ENCODE data around the gene TMEM60.

The TMEM60 gene

DNA sequence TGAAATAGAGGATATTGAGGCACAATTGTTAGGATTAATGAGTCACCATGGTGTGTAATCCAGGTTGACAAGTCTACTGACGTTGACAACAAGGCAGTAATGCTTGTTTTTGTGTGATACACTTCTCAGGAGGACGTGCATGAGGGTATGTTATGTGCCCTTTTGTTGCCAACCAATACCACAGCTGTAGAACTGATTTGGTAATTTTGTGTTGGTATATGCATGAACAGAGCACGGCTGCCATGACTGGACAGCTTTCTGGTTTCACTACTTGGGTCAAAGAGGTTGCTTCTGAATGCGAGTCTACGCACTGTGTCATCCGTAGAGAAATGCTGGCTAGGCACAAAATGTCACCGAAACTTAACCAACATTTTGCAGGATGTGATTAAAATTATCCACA is 33.2 kb upstream of the TMEM60 start:
- H3K27ac ChIP-seq (ENCODE audit: low read depth, low read length): no peak overlapping the region
- no peaks in the 10 kb centered on the region for H3K27me3 ChIP-seq (ENCODE audit: control insufficient read depth, insufficient read depth, low read length)
- H3K9ac ChIP-seq (ENCODE audit: low read length): no peak overlapping the region
- H3K9me3 ChIP-seq (ENCODE audit: control insufficient read depth, insufficient read depth, low read depth, low read length): no peaks in the 10 kb centered on the region
- peaks cover 6% of the 10 kb centered on the region; the same call in 1 of the 2 replicates for H3K4me1 ChIP-seq (ENCODE audit: control insufficient read depth, insufficient read depth, low read length)
- no peak overlapping the region for H3K4me3 ChIP-seq (ENCODE audit: low read depth, low read length)
- no peaks in the 10 kb centered on the region for H3K36me3 ChIP-seq (ENCODE audit: control insufficient read depth, insufficient read depth, low read length)

- Histone ChIP-seq H3K27me3 (ENCODE audit: control insufficient read depth, insufficient read depth, low read length) (no peaks in the 10 kb centered on the region), H3K9me3 (ENCODE audit: control insufficient read depth, insufficient read depth, low read depth, low read length) (no peaks in the 10 kb centered on the region), H3K27ac (ENCODE audit: low read depth, low read length) (no peak overlapping the region), H3K4me3 (ENCODE audit: low read depth, low read length) (no peak overlapping the region), H3K4me1 (ENCODE audit: control insufficient read depth, insufficient read depth, low read length) (peaks cover 6% of the 10 kb centered on the region; the same call in 1 of the 2 replicates), H3K9ac (ENCODE audit: low read length) (no peak overlapping the region), H3K36me3 (ENCODE audit: control insufficient read depth, insufficient read depth, low read length) (no peaks in the 10 kb centered on the region)
Measured at GRCh38 chr7:77830649-77831355, 32.6 kb upstream of the TMEM60 start.

DNA sequence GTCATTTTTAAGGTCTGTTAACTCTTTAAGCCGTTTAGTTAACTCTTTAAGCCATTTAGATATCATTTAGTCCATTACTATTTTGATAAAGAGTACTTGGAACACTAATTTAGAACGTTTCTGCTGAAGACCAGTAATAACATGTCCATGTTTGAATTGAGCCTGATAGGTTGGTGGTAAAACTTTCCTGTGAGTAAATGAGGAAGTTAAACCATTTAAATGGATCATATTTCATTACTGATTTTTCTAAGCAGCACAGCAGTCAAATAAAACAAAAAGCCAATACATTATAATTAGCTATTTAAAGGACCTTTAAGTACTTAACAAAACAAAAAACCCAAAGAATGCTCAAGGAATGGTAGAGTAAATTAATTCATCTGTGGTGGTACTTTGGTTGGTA is 29.8 kb upstream of the TMEM60 start:
- H3K4me3 ChIP-seq (ENCODE audit: low read depth, low read length): no peak overlapping the region
- H3K9me3 ChIP-seq (ENCODE audit: control insufficient read depth, insufficient read depth, low read depth, low read length): no peaks in the 10 kb centered on the region
- H3K27ac ChIP-seq (ENCODE audit: low read depth, low read length): no peak overlapping the region
- no peaks in the 10 kb centered on the region for H3K36me3 ChIP-seq (ENCODE audit: control insufficient read depth, insufficient read depth, low read length)
- no peaks in the 10 kb centered on the region for H3K4me1 ChIP-seq (ENCODE audit: control insufficient read depth, insufficient read depth, low read length)
- H3K27me3 ChIP-seq (ENCODE audit: control insufficient read depth, insufficient read depth, low read length): no peaks in the 10 kb centered on the region
- H3K9ac ChIP-seq (ENCODE audit: low read length): no peak overlapping the region

DNA sequence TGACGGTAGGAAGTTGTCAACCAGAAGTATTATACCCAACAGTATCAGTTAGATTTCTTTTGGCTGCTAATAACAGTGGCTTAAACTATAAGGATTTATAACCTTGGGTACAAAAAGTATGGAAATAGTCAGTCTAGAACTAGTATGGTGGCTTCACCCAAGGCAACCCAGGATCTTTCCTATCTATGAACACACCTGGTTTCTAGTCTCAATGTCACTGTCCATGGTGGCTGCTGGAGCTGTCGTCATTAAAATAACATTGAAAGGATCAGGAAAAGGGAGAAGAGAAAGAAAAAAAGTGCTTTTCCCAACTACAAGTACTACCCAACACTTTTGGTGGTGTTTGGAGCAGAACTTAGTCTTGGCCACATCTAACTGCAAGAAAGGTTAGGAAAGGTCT is 28.1 kb upstream of the TMEM60 start:
- no peak overlapping the region for H3K27ac ChIP-seq (ENCODE audit: low read depth, low read length)

GRCh38 chr7:77825131-77825530 is 26.9 kb upstream of the TMEM60 start:
- Histone ChIP-seq H3K9ac (ENCODE audit: low read length) (no peak overlapping the region), H3K4me1 (ENCODE audit: control insufficient read depth, insufficient read depth, low read length) (no peaks in the 10 kb centered on the region), H3K36me3 (ENCODE audit: control insufficient read depth, insufficient read depth, low read length) (no peaks in the 10 kb centered on the region), H3K9me3 (ENCODE audit: control insufficient read depth, insufficient read depth, low read depth, low read length) (peaks cover 21% of the 10 kb centered on the region), H3K27me3 (ENCODE audit: control insufficient read depth, insufficient read depth, low read length) (no peaks in the 10 kb centered on the region), H3K27ac (ENCODE audit: low read depth, low read length) (no peak overlapping the region), H3K4me3 (ENCODE audit: low read depth, low read length) (no peak overlapping the region)

More for the DNA sequence above, 28.1 kb upstream of the TMEM60 start:
- Histone ChIP-seq H3K36me3 (ENCODE audit: control insufficient read depth, insufficient read depth, low read length) (no peaks in the 10 kb centered on the region), H3K27me3 (ENCODE audit: control insufficient read depth, insufficient read depth, low read length) (no peaks in the 10 kb centered on the region), H3K4me3 (ENCODE audit: low read depth, low read length) (no peak overlapping the region), H3K4me1 (ENCODE audit: control insufficient read depth, insufficient read depth, low read length) (no peaks in the 10 kb centered on the region), H3K9ac (ENCODE audit: low read length) (no peak overlapping the region), H3K9me3 (ENCODE audit: control insufficient read depth, insufficient read depth, low read depth, low read length) (peaks cover 9% of the 10 kb centered on the region; the same call in 1 of the 2 replicates)

DNA sequence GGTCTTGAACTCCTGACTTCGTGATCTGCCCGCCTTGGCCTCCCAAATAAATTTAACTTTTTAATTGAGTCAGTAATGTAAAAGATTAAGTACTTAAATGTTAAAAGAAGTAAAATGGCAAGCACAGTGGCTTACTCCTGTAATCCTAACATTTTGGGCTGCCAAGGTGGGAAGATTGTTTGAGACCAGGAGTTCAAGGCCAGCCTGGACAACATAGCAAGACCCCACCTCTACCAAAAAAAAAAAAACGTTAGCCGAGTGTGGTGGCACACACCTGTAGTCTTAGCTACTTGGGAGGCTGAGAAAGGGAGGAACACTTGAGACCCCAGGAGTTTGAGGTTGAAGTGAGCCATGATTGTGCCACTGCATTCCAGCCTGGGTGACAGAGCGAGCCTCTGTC is 26.4 kb upstream of the TMEM60 start:
- peaks cover 22% of the 10 kb centered on the region for H3K9me3 ChIP-seq (ENCODE audit: control insufficient read depth, insufficient read depth, low read depth, low read length)
- H3K36me3 ChIP-seq (ENCODE audit: control insufficient read depth, insufficient read depth, low read length): no peaks in the 10 kb centered on the region
- H3K27me3 ChIP-seq (ENCODE audit: control insufficient read depth, insufficient read depth, low read length): no peaks in the 10 kb centered on the region
- no peak overlapping the region for H3K9ac ChIP-seq (ENCODE audit: low read length)
- H3K27ac ChIP-seq (ENCODE audit: low read depth, low read length): no peak overlapping the region
- no peak overlapping the region for H3K4me3 ChIP-seq (ENCODE audit: low read depth, low read length)
- no peaks in the 10 kb centered on the region for H3K4me1 ChIP-seq (ENCODE audit: control insufficient read depth, insufficient read depth, low read length)

- Histone ChIP-seq H3K27me3 (ENCODE audit: control insufficient read depth, insufficient read depth, low read length) (no peaks in the 10 kb centered on the region), H3K36me3 (ENCODE audit: control insufficient read depth, insufficient read depth, low read length) (no peaks in the 10 kb centered on the region), H3K9ac (ENCODE audit: low read length) (no peak overlapping the region), H3K27ac (ENCODE audit: low read depth, low read length) (no peak overlapping the region), H3K4me1 (ENCODE audit: control insufficient read depth, insufficient read depth, low read length) (no peaks in the 10 kb centered on the region), H3K4me3 (ENCODE audit: low read depth, low read length) (no peak overlapping the region), H3K9me3 (ENCODE audit: control insufficient read depth, insufficient read depth, low read depth, low read length) (peaks cover 27% of the 10 kb centered on the region)
Measured at GRCh38 chr7:77823787-77824186, 25.6 kb upstream of the TMEM60 start.

GRCh38 chr7:77822269-77822668 is 24.0 kb upstream of the TMEM60 start:
- H3K9ac ChIP-seq (ENCODE audit: low read length): no peak overlapping the region
- H3K4me1 ChIP-seq (ENCODE audit: control insufficient read depth, insufficient read depth, low read length): no peaks in the 10 kb centered on the region
- H3K36me3 ChIP-seq (ENCODE audit: control insufficient read depth, insufficient read depth, low read length): no peaks in the 10 kb centered on the region
- no peak overlapping the region for H3K27ac ChIP-seq (ENCODE audit: low read depth, low read length)
- H3K27me3 ChIP-seq (ENCODE audit: control insufficient read depth, insufficient read depth, low read length): no peaks in the 10 kb centered on the region
- H3K4me3 ChIP-seq (ENCODE audit: low read depth, low read length): no peak overlapping the region
- peaks cover 35% of the 10 kb centered on the region for H3K9me3 ChIP-seq (ENCODE audit: control insufficient read depth, insufficient read depth, low read depth, low read length)

DNA sequence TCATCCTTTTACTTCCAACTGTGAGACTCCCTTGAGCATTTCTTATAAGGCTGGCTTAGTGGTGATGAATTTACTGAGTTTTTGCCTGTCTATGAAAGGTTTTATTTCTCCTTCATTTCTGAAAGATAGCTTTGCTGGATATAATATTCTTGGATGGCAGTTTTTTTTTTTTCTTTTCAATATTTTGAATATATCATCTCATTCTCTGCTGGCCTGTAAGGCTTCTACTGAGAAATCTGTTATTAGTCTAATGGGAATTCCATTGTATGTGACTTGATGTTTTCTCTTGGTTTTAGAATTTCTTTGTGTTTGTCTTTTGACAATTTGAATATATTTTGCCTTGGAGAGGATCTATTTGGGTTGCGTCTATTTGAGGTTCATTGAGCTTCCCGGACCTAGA is 22.7 kb upstream of the TMEM60 start:
- H3K9me3 ChIP-seq (ENCODE audit: control insufficient read depth, insufficient read depth, low read depth, low read length): peaks cover 38% of the 10 kb centered on the region
- no peak overlapping the region for H3K9ac ChIP-seq (ENCODE audit: low read length)
- H3K27ac ChIP-seq (ENCODE audit: low read depth, low read length): no peak overlapping the region
- no peaks in the 10 kb centered on the region for H3K4me1 ChIP-seq (ENCODE audit: control insufficient read depth, insufficient read depth, low read length)
- H3K4me3 ChIP-seq (ENCODE audit: low read depth, low read length): no peak overlapping the region
- H3K36me3 ChIP-seq (ENCODE audit: control insufficient read depth, insufficient read depth, low read length): no peaks in the 10 kb centered on the region
- H3K27me3 ChIP-seq (ENCODE audit: control insufficient read depth, insufficient read depth, low read length): no peaks in the 10 kb centered on the region

- Histone ChIP-seq H3K27me3 (ENCODE audit: control insufficient read depth, insufficient read depth, low read length) (no peaks in the 10 kb centered on the region), H3K9me3 (ENCODE audit: control insufficient read depth, insufficient read depth, low read depth, low read length) (peaks cover 38% of the 10 kb centered on the region), H3K4me1 (ENCODE audit: control insufficient read depth, insufficient read depth, low read length) (no peaks in the 10 kb centered on the region), H3K27ac (ENCODE audit: low read depth, low read length) (no peak overlapping the region), H3K9ac (ENCODE audit: low read length) (no peak overlapping the region), H3K4me3 (ENCODE audit: low read depth, low read length) (no peak overlapping the region), H3K36me3 (ENCODE audit: control insufficient read depth, insufficient read depth, low read length) (no peaks in the 10 kb centered on the region)
Measured at GRCh38 chr7:77819021-77819420, 20.8 kb upstream of the TMEM60 start.

- Histone ChIP-seq H3K36me3 (ENCODE audit: control insufficient read depth, insufficient read depth, low read length) (no peaks in the 10 kb centered on the region), H3K4me3 (ENCODE audit: low read depth, low read length) (no peak overlapping the region), H3K9me3 (ENCODE audit: control insufficient read depth, insufficient read depth, low read depth, low read length) (peaks cover 6% of the 10 kb centered on the region; the same call in 1 of the 2 replicates)
Measured at GRCh38 chr7:77813180-77813579, 14.9 kb upstream of the TMEM60 start.

More at GRCh38 chr7:77813180-77813579, 14.9 kb upstream of the TMEM60 start:
- Histone ChIP-seq H3K4me1 (ENCODE audit: control insufficient read depth, insufficient read depth, low read length) (no peaks in the 10 kb centered on the region), H3K27ac (ENCODE audit: low read depth, low read length) (no peak overlapping the region), H3K27me3 (ENCODE audit: control insufficient read depth, insufficient read depth, low read length) (no peaks in the 10 kb centered on the region), H3K9ac (ENCODE audit: low read length) (no peak overlapping the region)
